Liver (tissue), 9 donors: ENCODE results near the gene SMURF2. TPM values are rescaled to one million over a fixed set of nuclear protein-coding genes. Genes with fewer than 3 reads are reported as not detected.

Experiments
- DNase-seq: peaks from one replicate; pipeline ENCODE4 v3.0.0-alpha.2; 2017; ENCODE audit warnings: low spot score
- H3K27ac ChIP-seq, 2 donors: one replicate each; pipeline ENCODE4 v1.7.0; 2013; ENCODE audit warnings: inconsistent platforms in 2 of 2, low read length in 2 of 2, control low read depth in 1 of 2, low read depth in 1 of 2, mild to moderate bottlenecking in 1 of 2
- H3K27me3 ChIP-seq, 4 donors: one replicate each; pipeline versions ENCODE4 v1.6.1 to v1.7.0; 2013; ENCODE audit warnings: low read length in 3 of 4, inconsistent platforms in 1 of 4, mild to moderate bottlenecking in 1 of 4, moderate library complexity in 1 of 4; ENCODE audit not compliant: control insufficient read depth in 4 of 4, insufficient read depth in 4 of 4
- H3K36me3 ChIP-seq, 4 donors: one replicate each; pipeline versions ENCODE4 v1.6.1 to v1.7.0; 2013; ENCODE audit warnings: low read length in 3 of 4, mild to moderate bottlenecking in 3 of 4, low read depth in 1 of 4, moderate library complexity in 1 of 4; ENCODE audit not compliant: control insufficient read depth in 4 of 4, insufficient read depth in 3 of 4
- H3K4me1 ChIP-seq, 4 donors: one replicate each; pipeline versions ENCODE4 v1.6.1 to v1.7.0; 2013; ENCODE audit warnings: low read length in 3 of 4, mild to moderate bottlenecking in 3 of 4, moderate library complexity in 1 of 4; ENCODE audit not compliant: control insufficient read depth in 4 of 4, insufficient read depth in 4 of 4
- H3K4me3 ChIP-seq, 3 donors: one replicate each; pipeline versions ENCODE4 v1.6.1 to v1.7.0; 2013; ENCODE audit warnings: low read length in 3 of 3, control low read depth in 1 of 3, low read depth in 1 of 3, mild to moderate bottlenecking in 1 of 3
- H3K9ac ChIP-seq, 2 donors: one replicate each; pipeline ENCODE4 v1.7.0; 2013; ENCODE audit warnings: low read length in 2 of 2, mild to moderate bottlenecking in 2 of 2, moderate library complexity in 2 of 2, control low read depth in 1 of 2, low read depth in 1 of 2
- H3K9me3 ChIP-seq, 4 donors: one replicate each; pipeline versions ENCODE4 v1.6.1 to v1.7.0; 2013; ENCODE audit warnings: low read length in 3 of 4; ENCODE audit not compliant: control insufficient read depth in 4 of 4
- EGR1 ChIP-seq, 2 donors: IDR thresholded peaks; 2 replicates each; pipeline ENCODE4 v1.6.1; 2016 to 2018; ENCODE audit warnings: antibody characterized with exemption in 2 of 2, low read depth in 2 of 2
- FOXA1 ChIP-seq: IDR thresholded peaks from 2 replicates; pipeline ENCODE4 v1.6.1; 2016; ENCODE audit warnings: antibody characterized with exemption
- FOXA2 ChIP-seq: IDR thresholded peaks from 2 replicates; pipeline ENCODE4 v1.6.1; 2016; ENCODE audit warnings: antibody characterized with exemption
- JUND ChIP-seq, 2 donors: IDR thresholded peaks; 2 replicates each; pipeline ENCODE4 v1.6.1; 2016; ENCODE audit warnings: antibody characterized with exemption in 2 of 2
- NR2F2 ChIP-seq: IDR thresholded peaks from 2 replicates; pipeline ENCODE4 v1.6.1; 2016; ENCODE audit warnings: antibody characterized with exemption
- RXRA ChIP-seq, 2 donors: IDR thresholded peaks; 2 replicates each; pipeline ENCODE4 v1.6.1; 2017 to 2018; ENCODE audit warnings: antibody characterized with exemption in 2 of 2, mild to moderate bottlenecking in 1 of 2
- SP1 ChIP-seq: IDR thresholded peaks from 2 replicates; pipeline ENCODE4 v1.6.1; 2018; ENCODE audit warnings: antibody characterized with exemption, mild to moderate bottlenecking
- WGBS: extraction: QIAGEN DNeasy Blood & Tissue Kit; methylation state at CpG from one replicate; pipeline ENCODE4 v1.1.7; 2013; 5-methylcytosine and 5-hydroxymethylcytosine counted together
- polyA plus RNA-seq, 2 donors: library from polyadenylated mRNA; stranded (reverse) in 1 of 2; unstranded in 1 of 2; fragments of 200-250 nt in 1 of 2; fragments of >200 nt in 1 of 2; fragmentation: Nextera tagmentation in 1 of 2; extraction: Ambion mirVana in 1 of 2; gene quantifications; one replicate each; pipeline versions ENCODE4 v1.2.1 to v1.2.3, GENCODE V29; 2013 to 2015
- total RNA-seq, 2 donors: library from RNA; depleted of rRNA; stranded (reverse); fragments of >200 nt; gene quantifications; one replicate each; pipeline ENCODE4 v1.2.3, GENCODE V29; 2014
- TF ChIP-seq, protein P1 (sequence below): IDR thresholded peaks from 2 replicates; pipeline ENCODE4 v1.6.1; 2016; ENCODE audit warnings: antibody characterized with exemption, mild to moderate bottlenecking
- TF ChIP-seq, protein P2 (sequence below): IDR thresholded peaks from 2 replicates; pipeline ENCODE4 v1.6.1; 2016; ENCODE audit warnings: antibody characterized with exemption
- TF ChIP-seq, protein P3 (sequence below): IDR thresholded peaks from 2 replicates; pipeline ENCODE4 v1.6.1; 2016; ENCODE audit warnings: antibody characterized with exemption
- TF ChIP-seq, protein P4 (sequence below): fragments of 150-350 bp; IDR thresholded peaks from 2 replicates; pipeline ENCODE4 v1.5.1; 2017; ENCODE audit warnings: improper control_type of control experiment, low read depth, low read length; ENCODE audit not compliant: missing input control
- TF ChIP-seq, protein P5 (sequence below): IDR thresholded peaks from 2 replicates; pipeline ENCODE4 v1.6.1; 2016; ENCODE audit warnings: antibody characterized with exemption
- donor health status: healthy.
- donor health status: healthy.
- donor health status: healthy.
- donor health status: healthy.
- donor health status: healthy.

The SMURF2 gene
- total and polyA plus RNA-seq, 4 donors, result 2.0 to 6.9 (median 3.5) TPM

DNA sequence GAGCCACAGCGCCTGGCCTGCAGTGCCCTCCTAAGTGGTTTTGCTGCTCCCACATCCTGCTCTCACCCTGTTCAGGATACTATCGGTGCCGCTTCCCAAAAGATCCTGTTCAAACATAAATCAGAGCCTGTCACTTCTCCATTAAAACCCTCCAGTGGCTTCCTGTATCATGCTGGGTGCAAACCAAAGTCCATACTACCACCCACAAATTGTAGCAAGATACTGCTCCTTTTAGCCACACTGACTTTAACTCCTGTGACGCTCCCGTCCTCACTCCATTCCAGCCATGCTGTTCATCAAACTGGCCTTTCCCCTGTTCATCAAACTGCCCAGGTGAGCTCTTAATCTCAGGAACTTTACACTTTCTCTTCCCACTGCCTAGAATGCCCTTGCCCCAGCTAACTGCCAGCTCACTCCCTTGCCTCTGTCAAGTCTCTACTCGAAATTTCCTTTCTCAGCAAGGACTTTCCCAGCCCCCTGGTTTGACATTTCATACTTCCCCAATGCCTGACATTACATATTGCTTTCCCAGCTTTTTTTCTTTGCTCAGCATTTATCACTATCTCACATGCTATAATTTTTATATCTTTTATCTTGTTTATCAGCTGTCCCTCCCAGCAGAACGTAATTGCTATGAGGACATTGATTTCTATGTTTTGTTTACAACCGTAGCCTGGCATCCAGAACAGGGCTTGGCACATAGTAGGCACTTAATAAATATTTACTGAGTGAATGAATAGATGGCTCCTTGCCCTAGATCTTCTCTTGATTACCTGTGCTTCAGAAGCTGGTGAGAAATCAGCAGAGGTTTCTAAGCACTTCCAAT lies 44.3 kb upstream of the SMURF2 start (continued):
- TF ChIP-seq, protein P1, sequence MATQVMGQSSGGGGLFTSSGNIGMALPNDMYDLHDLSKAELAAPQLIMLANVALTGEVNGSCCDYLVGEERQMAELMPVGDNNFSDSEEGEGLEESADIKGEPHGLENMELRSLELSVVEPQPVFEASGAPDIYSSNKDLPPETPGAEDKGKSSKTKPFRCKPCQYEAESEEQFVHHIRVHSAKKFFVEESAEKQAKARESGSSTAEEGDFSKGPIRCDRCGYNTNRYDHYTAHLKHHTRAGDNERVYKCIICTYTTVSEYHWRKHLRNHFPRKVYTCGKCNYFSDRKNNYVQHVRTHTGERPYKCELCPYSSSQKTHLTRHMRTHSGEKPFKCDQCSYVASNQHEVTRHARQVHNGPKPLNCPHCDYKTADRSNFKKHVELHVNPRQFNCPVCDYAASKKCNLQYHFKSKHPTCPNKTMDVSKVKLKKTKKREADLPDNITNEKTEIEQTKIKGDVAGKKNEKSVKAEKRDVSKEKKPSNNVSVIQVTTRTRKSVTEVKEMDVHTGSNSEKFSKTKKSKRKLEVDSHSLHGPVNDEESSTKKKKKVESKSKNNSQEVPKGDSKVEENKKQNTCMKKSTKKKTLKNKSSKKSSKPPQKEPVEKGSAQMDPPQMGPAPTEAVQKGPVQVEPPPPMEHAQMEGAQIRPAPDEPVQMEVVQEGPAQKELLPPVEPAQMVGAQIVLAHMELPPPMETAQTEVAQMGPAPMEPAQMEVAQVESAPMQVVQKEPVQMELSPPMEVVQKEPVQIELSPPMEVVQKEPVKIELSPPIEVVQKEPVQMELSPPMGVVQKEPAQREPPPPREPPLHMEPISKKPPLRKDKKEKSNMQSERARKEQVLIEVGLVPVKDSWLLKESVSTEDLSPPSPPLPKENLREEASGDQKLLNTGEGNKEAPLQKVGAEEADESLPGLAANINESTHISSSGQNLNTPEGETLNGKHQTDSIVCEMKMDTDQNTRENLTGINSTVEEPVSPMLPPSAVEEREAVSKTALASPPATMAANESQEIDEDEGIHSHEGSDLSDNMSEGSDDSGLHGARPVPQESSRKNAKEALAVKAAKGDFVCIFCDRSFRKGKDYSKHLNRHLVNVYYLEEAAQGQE, result no peak
- TF ChIP-seq, protein P2, sequence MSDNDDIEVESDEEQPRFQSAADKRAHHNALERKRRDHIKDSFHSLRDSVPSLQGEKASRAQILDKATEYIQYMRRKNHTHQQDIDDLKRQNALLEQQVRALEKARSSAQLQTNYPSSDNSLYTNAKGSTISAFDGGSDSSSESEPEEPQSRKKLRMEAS, result no peak
- TF ChIP-seq FOXA2 (no peak), JUND (IDR thresholded peaks at IDR 0.05) (no peak), NR2F2 (no peak)

DNA sequence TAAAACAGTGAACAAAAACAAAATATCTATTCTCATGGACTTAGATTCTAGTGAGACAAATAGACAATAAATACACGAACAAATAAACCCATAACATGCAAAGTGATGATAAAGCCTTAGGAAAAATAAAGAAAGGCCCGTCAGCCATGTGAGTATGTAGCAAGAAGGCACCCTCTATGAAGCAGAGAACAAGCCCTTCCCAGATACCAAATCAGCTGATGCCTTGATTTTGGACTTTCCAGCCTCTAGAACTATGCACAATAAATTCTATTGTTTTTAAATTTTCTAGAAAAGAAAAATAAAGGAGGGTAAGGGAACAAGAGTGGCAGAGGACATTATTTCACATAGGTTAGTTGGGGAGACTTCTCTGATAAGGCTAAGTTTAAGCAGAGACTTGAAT lies 40.7 kb upstream of the SMURF2 start:
- TF ChIP-seq SP1 (no peak), RXRA (IDR thresholded peaks at IDR 0.05) (no peak), NR2F2 (no peak), FOXA1 (no peak), EGR1 (IDR thresholded peaks at IDR 0.05; ENCODE audit: low read depth in 2 of 2) (no peak)
- TF ChIP-seq, protein P3, sequence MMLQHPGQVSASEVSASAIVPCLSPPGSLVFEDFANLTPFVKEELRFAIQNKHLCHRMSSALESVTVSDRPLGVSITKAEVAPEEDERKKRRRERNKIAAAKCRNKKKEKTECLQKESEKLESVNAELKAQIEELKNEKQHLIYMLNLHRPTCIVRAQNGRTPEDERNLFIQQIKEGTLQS, result no peak
- TF ChIP-seq, protein P4, sequence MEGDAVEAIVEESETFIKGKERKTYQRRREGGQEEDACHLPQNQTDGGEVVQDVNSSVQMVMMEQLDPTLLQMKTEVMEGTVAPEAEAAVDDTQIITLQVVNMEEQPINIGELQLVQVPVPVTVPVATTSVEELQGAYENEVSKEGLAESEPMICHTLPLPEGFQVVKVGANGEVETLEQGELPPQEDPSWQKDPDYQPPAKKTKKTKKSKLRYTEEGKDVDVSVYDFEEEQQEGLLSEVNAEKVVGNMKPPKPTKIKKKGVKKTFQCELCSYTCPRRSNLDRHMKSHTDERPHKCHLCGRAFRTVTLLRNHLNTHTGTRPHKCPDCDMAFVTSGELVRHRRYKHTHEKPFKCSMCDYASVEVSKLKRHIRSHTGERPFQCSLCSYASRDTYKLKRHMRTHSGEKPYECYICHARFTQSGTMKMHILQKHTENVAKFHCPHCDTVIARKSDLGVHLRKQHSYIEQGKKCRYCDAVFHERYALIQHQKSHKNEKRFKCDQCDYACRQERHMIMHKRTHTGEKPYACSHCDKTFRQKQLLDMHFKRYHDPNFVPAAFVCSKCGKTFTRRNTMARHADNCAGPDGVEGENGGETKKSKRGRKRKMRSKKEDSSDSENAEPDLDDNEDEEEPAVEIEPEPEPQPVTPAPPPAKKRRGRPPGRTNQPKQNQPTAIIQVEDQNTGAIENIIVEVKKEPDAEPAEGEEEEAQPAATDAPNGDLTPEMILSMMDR, result no peak
- TF ChIP-seq, protein P5, sequence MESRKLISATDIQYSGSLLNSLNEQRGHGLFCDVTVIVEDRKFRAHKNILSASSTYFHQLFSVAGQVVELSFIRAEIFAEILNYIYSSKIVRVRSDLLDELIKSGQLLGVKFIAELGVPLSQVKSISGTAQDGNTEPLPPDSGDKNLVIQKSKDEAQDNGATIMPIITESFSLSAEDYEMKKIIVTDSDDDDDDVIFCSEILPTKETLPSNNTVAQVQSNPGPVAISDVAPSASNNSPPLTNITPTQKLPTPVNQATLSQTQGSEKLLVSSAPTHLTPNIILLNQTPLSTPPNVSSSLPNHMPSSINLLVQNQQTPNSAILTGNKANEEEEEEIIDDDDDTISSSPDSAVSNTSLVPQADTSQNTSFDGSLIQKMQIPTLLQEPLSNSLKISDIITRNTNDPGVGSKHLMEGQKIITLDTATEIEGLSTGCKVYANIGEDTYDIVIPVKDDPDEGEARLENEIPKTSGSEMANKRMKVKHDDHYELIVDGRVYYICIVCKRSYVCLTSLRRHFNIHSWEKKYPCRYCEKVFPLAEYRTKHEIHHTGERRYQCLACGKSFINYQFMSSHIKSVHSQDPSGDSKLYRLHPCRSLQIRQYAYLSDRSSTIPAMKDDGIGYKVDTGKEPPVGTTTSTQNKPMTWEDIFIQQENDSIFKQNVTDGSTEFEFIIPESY, result no peak
- TF ChIP-seq, protein P1, result no peak
- TF ChIP-seq, protein P2, result no peak
- Histone ChIP-seq H3K9me3 (no peaks in the 10 kb centered on the region), H3K4me3 (no peak overlapping the region), H3K27ac (no peak overlapping the region), H3K4me1 (peaks cover 2 to 8% (median 5%) of the 10 kb centered on the region in 4 donors), H3K36me3 (no peaks in the 10 kb centered on the region), H3K27me3 (no peaks in the 10 kb centered on the region), H3K9ac (no peak overlapping the region)
- DNase-seq, result no peak
- 92% methylated on average over 2 of the region's 2 CpGs for WGBS
